C1 segment of cervical spinal cord (tissue), 14 donors: ENCODE results near the gene EPN2.
A peak's percentile ranks its signal among the peaks of the same experiment; 100 is the strongest.

Experiments used
- DNase-seq, 14 donors: peaks; one replicate each; lab custom pipeline; 2025; lab: John Stamatoyannopoulos, UW

EPN2 gene

GRCh38 chr17:19309701-19310100, 72.5 kb downstream of the EPN2 start:
- no peak for DNase-seq

GRCh38 chr17:19310151-19310550, 73.0 kb downstream of the EPN2 start:
- no peak for DNase-seq

GRCh38 chr17:19311016-19311415, 73.8 kb downstream of the EPN2 start:
- peak in 1 of 14 donors; percentile 9 for DNase-seq

GRCh38 chr17:19311421-19312215, 74.5 kb downstream of the EPN2 start:
- no peak for DNase-seq

GRCh38 chr17:19312406-19312805, 75.2 kb downstream of the EPN2 start:
- DNase-seq = no peak

- no peak for DNase-seq
Measured at GRCh38 chr17:19313066-19313745, 76.0 kb downstream of the EPN2 start.

- DNase-seq = no peak
Measured at GRCh38 chr17:19313746-19314651, 76.8 kb downstream of the EPN2 start.

GRCh38 chr17:19315104-19315503, 77.9 kb downstream of the EPN2 start:
- no peak for DNase-seq

GRCh38 chr17:19316761-19317358, 79.7 kb downstream of the EPN2 start:
- DNase-seq = no peak

GRCh38 chr17:19317359-19318095, 80.4 kb downstream of the EPN2 start:
- peak; percentile 41 to 97 (median 90) for DNase-seq

- DNase-seq = no peak
Measured at GRCh38 chr17:19318611-19319010, 81.4 kb downstream of the EPN2 start.

- no peak for DNase-seq
Measured at GRCh38 chr17:19319771-19320505, 82.8 kb downstream of the EPN2 start.

- DNase-seq = no peak
Measured at GRCh38 chr17:19320876-19321275, 83.7 kb downstream of the EPN2 start.

- no peak for DNase-seq
Measured at GRCh38 chr17:19321481-19322128, 84.4 kb downstream of the EPN2 start.

GRCh38 chr17:19322129-19322505, 85.0 kb downstream of the EPN2 start:
- DNase-seq = no peak

GRCh38 chr17:19322861-19323260, 85.7 kb downstream of the EPN2 start:
- no peak for DNase-seq

GRCh38 chr17:19325542-19325941, 88.4 kb downstream of the EPN2 start:
- DNase-seq = no peak

GRCh38 chr17:19327031-19327783, 90.0 kb downstream of the EPN2 start:
- no peak for DNase-seq

- no peak for DNase-seq
Measured at GRCh38 chr17:19328441-19329061, 91.4 kb downstream of the EPN2 start.
